ENCODE data around the gene UXS1.
"Not testable (repeated sequence)": the region's sequence is repeated elsewhere in the genome, so short reads cannot be mapped to it uniquely, and the experiment has no call there.

The UXS1 gene

DNA sequence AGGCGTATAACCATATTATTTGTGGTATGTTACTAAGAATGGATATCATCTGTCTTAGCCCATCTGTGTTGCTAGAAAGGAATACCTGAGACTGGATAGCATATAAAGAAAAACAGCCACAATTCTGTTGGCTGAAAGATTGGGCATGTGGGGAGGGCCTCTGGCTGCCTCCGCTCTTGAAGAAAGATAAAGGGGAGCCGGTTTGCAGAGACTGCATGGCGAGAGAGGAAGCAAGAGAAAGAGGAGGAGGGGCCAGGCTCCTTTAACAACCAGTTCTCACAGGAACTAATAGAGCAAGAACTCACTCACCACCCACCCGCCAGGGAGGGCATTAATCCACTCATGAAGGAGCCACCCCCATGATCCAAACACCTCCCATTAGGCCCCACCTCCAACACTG is 29.2 kb upstream of the UXS1 start:
- no peak for TF ChIP-seq SNAI2 (CRISPR knock-in tag; IDR thresholded peaks at IDR 0.05)
- no peak for TF ChIP-seq TOX (CRISPR knock-in tag; IDR thresholded peaks at IDR 0.05; ENCODE audit: borderline replicate concordance)
- TF ChIP-seq TCF4 (CRISPR knock-in tag; IDR thresholded peaks at IDR 0.05; ENCODE audit: borderline replicate concordance), result no peak
- no peak for TF ChIP-seq ZFP30 (CRISPR knock-in tag; IDR thresholded peaks at IDR 0.05)
- no peak for TF ChIP-seq PPARA (CRISPR knock-in tag; IDR thresholded peaks at IDR 0.05; ENCODE audit: borderline replicate concordance)
- TF ChIP-seq ZNF70 (CRISPR knock-in tag; IDR thresholded peaks at IDR 0.05), result no peak
- no peak for TF ChIP-seq ZNF8 (CRISPR knock-in tag; IDR thresholded peaks at IDR 0.05)
- TF ChIP-seq CSDC2 (CRISPR knock-in tag; IDR thresholded peaks at IDR 0.05), result no peak
- no peak for TF ChIP-seq BACH2 (CRISPR knock-in tag; IDR thresholded peaks at IDR 0.05; ENCODE audit: borderline replicate concordance)
- TF ChIP-seq, protein P1, sequence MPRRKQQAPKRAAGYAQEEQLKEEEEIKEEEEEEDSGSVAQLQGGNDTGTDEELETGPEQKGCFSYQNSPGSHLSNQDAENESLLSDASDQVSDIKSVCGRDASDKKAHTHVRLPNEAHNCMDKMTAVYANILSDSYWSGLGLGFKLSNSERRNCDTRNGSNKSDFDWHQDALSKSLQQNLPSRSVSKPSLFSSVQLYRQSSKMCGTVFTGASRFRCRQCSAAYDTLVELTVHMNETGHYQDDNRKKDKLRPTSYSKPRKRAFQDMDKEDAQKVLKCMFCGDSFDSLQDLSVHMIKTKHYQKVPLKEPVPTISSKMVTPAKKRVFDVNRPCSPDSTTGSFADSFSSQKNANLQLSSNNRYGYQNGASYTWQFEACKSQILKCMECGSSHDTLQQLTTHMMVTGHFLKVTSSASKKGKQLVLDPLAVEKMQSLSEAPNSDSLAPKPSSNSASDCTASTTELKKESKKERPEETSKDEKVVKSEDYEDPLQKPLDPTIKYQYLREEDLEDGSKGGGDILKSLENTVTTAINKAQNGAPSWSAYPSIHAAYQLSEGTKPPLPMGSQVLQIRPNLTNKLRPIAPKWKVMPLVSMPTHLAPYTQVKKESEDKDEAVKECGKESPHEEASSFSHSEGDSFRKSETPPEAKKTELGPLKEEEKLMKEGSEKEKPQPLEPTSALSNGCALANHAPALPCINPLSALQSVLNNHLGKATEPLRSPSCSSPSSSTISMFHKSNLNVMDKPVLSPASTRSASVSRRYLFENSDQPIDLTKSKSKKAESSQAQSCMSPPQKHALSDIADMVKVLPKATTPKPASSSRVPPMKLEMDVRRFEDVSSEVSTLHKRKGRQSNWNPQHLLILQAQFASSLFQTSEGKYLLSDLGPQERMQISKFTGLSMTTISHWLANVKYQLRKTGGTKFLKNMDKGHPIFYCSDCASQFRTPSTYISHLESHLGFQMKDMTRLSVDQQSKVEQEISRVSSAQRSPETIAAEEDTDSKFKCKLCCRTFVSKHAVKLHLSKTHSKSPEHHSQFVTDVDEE (CRISPR knock-in tag; IDR thresholded peaks at IDR 0.05), result no peak
- no peak for TF ChIP-seq ZC3H10 (CRISPR knock-in tag; IDR thresholded peaks at IDR 0.05)
- no peak for TF ChIP-seq ESRRG (CRISPR knock-in tag; IDR thresholded peaks at IDR 0.05)
- ATAC-seq, result no peak

DNA sequence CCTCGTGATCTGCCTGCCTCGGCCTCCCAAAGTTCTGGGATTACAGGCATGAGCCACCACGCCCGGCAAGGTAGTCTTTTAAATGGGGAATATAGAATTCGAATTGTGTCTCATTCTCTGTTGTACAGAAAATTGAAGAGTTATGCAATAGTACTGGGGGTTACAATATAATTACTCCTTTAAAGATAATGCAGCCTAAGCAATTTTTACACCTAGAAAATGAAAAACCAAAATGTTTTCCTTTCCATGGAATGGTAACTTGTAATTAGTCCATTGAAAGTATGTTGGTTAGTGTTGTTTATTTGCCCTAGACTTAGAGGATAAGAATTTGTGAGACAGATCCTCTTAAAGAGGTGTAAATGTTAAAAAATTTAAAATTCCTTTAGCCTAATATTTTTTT is 28.0 kb upstream of the UXS1 start:
- not testable (repeated sequence) for ATAC-seq

DNA sequence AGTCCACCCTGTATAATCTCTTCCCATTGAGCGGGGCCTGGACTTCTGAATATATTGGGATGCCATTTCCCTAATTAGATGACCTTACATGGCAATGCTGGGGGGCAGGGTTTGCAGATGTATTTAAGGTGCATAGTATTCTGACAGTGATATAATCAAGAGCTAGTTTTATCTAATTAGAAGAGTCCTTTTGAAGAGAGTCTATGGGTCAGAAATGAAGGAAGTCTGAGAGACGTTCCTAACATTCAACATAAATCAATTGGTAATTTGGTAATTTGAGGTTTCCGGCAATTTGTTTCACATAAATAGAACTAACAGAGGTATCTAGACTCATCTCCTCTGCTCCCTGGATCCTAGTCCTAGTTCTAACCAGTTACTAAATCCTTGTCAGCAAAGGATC is 25.7 kb upstream of the UXS1 start:
- ATAC-seq, result peak; percentile 46; the same call in 2 of the 3 replicates
- TF ChIP-seq BACH2 (CRISPR knock-in tag; IDR thresholded peaks at IDR 0.05; ENCODE audit: borderline replicate concordance) (no peak), TCF4 (CRISPR knock-in tag; IDR thresholded peaks at IDR 0.05; ENCODE audit: borderline replicate concordance) (no peak), ISL1 (CRISPR knock-in tag; IDR thresholded peaks at IDR 0.05) (peak; percentile 87)
- TF ChIP-seq, protein P2, sequence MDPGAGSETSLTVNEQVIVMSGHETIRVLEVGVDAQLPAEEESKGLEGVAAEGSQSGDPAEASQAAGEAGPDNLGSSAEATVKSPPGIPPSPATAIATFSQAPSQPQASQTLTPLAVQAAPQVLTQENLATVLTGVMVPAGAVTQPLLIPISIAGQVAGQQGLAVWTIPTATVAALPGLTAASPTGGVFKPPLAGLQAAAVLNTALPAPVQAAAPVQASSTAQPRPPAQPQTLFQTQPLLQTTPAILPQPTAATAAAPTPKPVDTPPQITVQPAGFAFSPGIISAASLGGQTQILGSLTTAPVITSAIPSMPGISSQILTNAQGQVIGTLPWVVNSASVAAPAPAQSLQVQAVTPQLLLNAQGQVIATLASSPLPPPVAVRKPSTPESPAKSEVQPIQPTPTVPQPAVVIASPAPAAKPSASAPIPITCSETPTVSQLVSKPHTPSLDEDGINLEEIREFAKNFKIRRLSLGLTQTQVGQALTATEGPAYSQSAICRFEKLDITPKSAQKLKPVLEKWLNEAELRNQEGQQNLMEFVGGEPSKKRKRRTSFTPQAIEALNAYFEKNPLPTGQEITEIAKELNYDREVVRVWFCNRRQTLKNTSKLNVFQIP (CRISPR knock-in tag; IDR thresholded peaks at IDR 0.05; ENCODE audit: borderline replicate concordance, low read depth), result no peak
- TF ChIP-seq, protein P1 (CRISPR knock-in tag; IDR thresholded peaks at IDR 0.05), result peak; percentile 41; the same call in 1 of the 2 replicates

DNA sequence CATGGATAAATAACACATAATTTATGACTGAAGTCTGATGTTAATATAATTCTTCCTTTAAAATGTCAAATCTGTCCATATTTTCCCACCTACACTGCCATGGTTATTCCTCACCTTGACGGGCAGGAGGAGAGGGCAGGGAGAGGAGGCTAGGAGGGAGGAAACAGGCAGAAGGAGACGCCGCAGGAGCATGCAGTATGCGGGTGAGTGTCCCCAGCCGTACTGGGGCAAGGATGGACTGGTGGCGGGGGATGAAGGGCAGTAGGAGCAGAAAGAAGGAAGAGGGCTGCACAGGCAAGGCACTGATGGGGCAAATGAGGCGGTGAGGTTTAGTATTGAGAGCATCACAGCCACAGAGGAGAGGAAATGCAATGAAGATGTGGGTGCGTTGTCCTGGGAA is 25.1 kb upstream of the UXS1 start:
- not testable (repeated sequence) for ATAC-seq

DNA sequence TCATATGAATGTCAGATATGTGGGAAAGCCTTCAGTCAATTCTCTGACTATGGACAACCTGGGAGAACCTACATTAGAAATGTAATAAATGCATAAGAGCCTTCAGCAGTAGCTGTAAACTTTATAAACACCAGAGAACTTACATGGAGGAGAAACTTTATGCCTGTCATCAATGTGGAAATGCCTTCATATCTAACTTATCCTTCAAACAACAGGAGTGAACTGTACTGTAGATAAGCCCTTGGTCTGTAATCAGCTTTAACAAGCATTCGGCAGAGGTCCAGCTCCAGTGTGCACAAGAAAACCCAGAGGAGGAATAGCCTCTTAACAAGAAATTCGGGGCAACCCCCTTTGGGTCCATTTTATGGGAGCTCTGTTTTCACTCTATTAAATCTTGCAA is 14.8 kb upstream of the UXS1 start:
- ATAC-seq, result no peak
- no peak for TF ChIP-seq CSDC2 (CRISPR knock-in tag; IDR thresholded peaks at IDR 0.05)
- TF ChIP-seq, protein P3, sequence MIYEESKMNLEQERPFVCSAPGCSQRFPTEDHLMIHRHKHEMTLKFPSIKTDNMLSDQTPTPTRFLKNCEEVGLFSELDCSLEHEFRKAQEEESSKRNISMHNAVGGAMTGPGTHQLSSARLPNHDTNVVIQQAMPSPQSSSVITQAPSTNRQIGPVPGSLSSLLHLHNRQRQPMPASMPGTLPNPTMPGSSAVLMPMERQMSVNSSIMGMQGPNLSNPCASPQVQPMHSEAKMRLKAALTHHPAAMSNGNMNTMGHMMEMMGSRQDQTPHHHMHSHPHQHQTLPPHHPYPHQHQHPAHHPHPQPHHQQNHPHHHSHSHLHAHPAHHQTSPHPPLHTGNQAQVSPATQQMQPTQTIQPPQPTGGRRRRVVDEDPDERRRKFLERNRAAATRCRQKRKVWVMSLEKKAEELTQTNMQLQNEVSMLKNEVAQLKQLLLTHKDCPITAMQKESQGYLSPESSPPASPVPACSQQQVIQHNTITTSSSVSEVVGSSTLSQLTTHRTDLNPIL (CRISPR knock-in tag; IDR thresholded peaks at IDR 0.05; ENCODE audit: low read depth), result no peak
- TF ChIP-seq, protein P4, sequence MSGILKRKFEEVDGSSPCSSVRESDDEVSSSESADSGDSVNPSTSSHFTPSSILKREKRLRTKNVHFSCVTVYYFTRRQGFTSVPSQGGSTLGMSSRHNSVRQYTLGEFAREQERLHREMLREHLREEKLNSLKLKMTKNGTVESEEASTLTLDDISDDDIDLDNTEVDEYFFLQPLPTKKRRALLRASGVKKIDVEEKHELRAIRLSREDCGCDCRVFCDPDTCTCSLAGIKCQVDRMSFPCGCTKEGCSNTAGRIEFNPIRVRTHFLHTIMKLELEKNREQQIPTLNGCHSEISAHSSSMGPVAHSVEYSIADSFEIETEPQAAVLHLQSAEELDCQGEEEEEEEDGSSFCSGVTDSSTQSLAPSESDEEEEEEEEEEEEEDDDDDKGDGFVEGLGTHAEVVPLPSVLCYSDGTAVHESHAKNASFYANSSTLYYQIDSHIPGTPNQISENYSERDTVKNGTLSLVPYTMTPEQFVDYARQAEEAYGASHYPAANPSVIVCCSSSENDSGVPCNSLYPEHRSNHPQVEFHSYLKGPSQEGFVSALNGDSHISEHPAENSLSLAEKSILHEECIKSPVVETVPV (CRISPR knock-in tag; IDR thresholded peaks at IDR 0.05), result no peak
- TF ChIP-seq ZC3H10 (CRISPR knock-in tag; IDR thresholded peaks at IDR 0.05), result no peak
- no peak for TF ChIP-seq TOX (CRISPR knock-in tag; IDR thresholded peaks at IDR 0.05; ENCODE audit: borderline replicate concordance)
- TF ChIP-seq ISL1 (CRISPR knock-in tag; IDR thresholded peaks at IDR 0.05), result no peak
- TF ChIP-seq, protein P1 (CRISPR knock-in tag; IDR thresholded peaks at IDR 0.05), result no peak
- TF ChIP-seq OSR1 (CRISPR knock-in tag; IDR thresholded peaks at IDR 0.05), result no peak
- no peak for TF ChIP-seq PPARA (CRISPR knock-in tag; IDR thresholded peaks at IDR 0.05; ENCODE audit: borderline replicate concordance)
- TF ChIP-seq, protein P5, sequence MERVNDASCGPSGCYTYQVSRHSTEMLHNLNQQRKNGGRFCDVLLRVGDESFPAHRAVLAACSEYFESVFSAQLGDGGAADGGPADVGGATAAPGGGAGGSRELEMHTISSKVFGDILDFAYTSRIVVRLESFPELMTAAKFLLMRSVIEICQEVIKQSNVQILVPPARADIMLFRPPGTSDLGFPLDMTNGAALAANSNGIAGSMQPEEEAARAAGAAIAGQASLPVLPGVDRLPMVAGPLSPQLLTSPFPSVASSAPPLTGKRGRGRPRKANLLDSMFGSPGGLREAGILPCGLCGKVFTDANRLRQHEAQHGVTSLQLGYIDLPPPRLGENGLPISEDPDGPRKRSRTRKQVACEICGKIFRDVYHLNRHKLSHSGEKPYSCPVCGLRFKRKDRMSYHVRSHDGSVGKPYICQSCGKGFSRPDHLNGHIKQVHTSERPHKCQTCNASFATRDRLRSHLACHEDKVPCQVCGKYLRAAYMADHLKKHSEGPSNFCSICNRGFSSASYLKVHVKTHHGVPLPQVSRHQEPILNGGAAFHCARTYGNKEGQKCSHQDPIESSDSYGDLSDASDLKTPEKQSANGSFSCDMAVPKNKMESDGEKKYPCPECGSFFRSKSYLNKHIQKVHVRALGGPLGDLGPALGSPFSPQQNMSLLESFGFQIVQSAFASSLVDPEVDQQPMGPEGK (CRISPR knock-in tag; IDR thresholded peaks at IDR 0.05; ENCODE audit: borderline replicate concordance), result no peak
- TF ChIP-seq ESRRG (CRISPR knock-in tag; IDR thresholded peaks at IDR 0.05), result no peak
- no peak for TF ChIP-seq BACH2 (CRISPR knock-in tag; IDR thresholded peaks at IDR 0.05; ENCODE audit: borderline replicate concordance)

Data from SK-N-SH treated with all-trans-retinoic acid at 6 μM for 48 hours (cell line).